ENCODE results near the gene TRPM5. TPM values are rescaled to one million over a fixed set of nuclear protein-coding genes. Genes with fewer than 3 reads are reported as not detected.

Gene TRPM5
- total RNA-seq, 2 donors from 2014 or later, result 1.3 to 1.9 TPM

DNA sequence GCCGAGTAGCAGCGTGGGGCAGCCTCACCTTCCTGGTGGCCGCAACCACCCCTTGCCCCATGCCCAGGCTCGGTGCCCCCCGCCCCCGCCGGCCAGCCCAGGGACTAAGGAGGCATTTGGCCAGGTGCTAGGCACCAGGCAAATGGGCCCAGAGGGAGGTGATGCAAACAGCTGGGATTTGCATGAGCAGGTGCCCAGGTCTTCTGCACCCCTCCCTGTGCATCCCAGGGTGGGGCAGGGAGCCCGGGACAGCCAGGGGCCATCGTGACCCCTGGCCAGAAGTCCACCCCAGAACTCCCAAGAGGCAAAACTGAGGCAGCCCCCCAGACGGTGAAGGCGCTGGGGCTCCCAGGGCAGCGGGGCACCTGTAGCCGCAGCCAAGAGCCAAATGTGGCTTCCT, 18.1 kb downstream of the TRPM5 start:
- Histone ChIP-seq H3K4me3 (no peak overlapping the region), H3K9me3 (no peaks in the 10 kb centered on the region), H3K9ac (ENCODE audit: low read depth in 2 of 2, low read length in 2 of 2) (no peak overlapping the region), H3K4me1 (no peaks in the 10 kb centered on the region), H3K27me3 (peaks cover 4% of the 10 kb centered on the region), H3K27ac (no peak overlapping the region), H3K36me3 (no peaks in the 10 kb centered on the region)
- TF ChIP-seq, protein P1, sequence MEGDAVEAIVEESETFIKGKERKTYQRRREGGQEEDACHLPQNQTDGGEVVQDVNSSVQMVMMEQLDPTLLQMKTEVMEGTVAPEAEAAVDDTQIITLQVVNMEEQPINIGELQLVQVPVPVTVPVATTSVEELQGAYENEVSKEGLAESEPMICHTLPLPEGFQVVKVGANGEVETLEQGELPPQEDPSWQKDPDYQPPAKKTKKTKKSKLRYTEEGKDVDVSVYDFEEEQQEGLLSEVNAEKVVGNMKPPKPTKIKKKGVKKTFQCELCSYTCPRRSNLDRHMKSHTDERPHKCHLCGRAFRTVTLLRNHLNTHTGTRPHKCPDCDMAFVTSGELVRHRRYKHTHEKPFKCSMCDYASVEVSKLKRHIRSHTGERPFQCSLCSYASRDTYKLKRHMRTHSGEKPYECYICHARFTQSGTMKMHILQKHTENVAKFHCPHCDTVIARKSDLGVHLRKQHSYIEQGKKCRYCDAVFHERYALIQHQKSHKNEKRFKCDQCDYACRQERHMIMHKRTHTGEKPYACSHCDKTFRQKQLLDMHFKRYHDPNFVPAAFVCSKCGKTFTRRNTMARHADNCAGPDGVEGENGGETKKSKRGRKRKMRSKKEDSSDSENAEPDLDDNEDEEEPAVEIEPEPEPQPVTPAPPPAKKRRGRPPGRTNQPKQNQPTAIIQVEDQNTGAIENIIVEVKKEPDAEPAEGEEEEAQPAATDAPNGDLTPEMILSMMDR (IDR thresholded peaks at IDR 0.05), result no peak
- no peak for DNase-seq
- intact Hi-C loops (cut with DNase I), result no loop called here

DNA sequence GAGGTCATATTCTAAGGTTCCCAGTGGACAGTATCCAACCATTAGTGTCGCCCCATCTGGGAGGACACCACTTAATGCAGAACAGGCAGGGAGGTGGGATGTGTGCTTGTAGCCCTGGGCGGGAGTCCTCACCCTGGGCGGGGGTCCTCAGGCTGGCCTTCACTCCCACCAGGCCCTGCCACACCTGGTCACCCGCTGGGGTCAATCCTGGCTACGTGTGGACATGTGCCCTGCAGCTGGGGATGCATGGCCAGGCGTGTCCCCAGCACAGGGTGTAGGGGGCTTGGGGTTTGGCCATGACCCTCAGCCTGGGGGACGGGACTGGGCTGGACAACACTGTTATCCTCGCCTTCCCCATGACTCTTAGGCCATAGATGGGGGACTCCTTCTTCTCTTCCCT, 18.8 kb downstream of the TRPM5 start:
- no peaks in the 10 kb centered on the region for H3K36me3 ChIP-seq
- intact Hi-C loops (cut with DNase I), result no loop called here
- DNase-seq, result no peak

GRCh38 chr11:2424811-2425495, 19.4 kb downstream of the TRPM5 start:
- Histone ChIP-seq H3K4me3 (no peak overlapping the region), H3K36me3 (no peaks in the 10 kb centered on the region), H3K4me1 (peaks cover 5% of the 10 kb centered on the region), H3K9ac (ENCODE audit: low read depth in 2 of 2, low read length in 2 of 2) (no peak overlapping the region), H3K27ac (no peak overlapping the region), H3K9me3 (no peaks in the 10 kb centered on the region), H3K27me3 (peaks cover 7% of the 10 kb centered on the region)
- TF ChIP-seq, protein P1 (IDR thresholded peaks at IDR 0.05), result no peak
- intact Hi-C loops (cut with DNase I), result no loop called here
- DNase-seq, result no peak

More for the DNA sequence above, 18.8 kb downstream of the TRPM5 start:
- Histone ChIP-seq H3K9me3 (no peaks in the 10 kb centered on the region), H3K27me3 (peaks cover 7% of the 10 kb centered on the region), H3K27ac (no peak overlapping the region), H3K4me3 (no peak overlapping the region), H3K4me1 (no peaks in the 10 kb centered on the region), H3K9ac (ENCODE audit: low read depth in 2 of 2, low read length in 2 of 2) (no peak overlapping the region)
- TF ChIP-seq, protein P1 (IDR thresholded peaks at IDR 0.05), result no peak

GRCh38 chr11:2423157-2424025, 20.9 kb downstream of the TRPM5 start:
- Histone ChIP-seq H3K9ac (ENCODE audit: low read depth in 2 of 2, low read length in 2 of 2) (no peak overlapping the region), H3K27me3 (peaks cover 7% of the 10 kb centered on the region), H3K27ac (no peak overlapping the region), H3K4me1 (peaks cover 7% of the 10 kb centered on the region), H3K4me3 (no peak overlapping the region), H3K9me3 (no peaks in the 10 kb centered on the region), H3K36me3 (no peaks in the 10 kb centered on the region)
- DNase-seq, result no peak
- intact Hi-C loops (cut with DNase I), result no loop called here
- TF ChIP-seq, protein P1 (IDR thresholded peaks at IDR 0.05), result no peak

DNA sequence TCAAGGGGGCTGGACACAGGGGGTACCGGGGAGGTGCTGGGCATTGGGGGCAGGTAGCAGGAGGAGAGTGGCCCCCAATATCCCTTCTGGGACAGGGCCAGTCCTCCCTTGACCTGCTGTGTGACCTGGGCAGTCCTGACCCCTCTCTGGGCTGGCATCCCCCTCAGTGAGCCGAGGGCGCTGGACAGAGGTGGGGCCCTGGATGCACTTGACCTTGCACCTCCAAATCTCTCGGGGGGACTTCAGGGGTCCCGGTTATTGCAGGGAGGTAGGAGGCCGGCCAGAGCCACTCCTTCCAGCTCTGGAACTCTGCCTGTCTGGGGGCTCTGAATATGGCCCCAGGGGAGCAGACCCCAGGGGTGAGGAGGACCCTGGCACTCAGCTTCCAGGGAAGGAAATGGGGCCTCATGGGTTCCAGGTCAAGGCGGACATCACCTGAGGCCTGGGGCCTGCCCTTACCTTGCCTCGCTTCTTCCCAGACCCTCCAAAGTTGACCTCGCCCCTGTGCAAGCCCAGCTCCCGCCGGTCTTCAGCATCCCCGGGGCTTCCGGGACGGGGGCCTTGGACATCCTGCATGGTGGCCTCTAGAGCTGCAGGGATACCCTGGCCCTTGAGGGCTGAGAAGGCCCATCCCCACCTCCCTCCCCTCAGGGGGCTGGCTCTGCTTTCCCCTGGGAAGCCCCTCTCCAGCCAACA, 21.7 kb downstream of the TRPM5 start:
- DNase-seq, result no peak
- H3K9me3 ChIP-seq, result no peaks in the 10 kb centered on the region
- intact Hi-C loops (cut with DNase I), result no loop called here
- H3K9ac ChIP-seq (ENCODE audit: low read depth in 2 of 2, low read length in 2 of 2), result no peak overlapping the region
- H3K4me1 ChIP-seq, result peaks cover 7% of the 10 kb centered on the region
- TF ChIP-seq, protein P1 (IDR thresholded peaks at IDR 0.05), result no peak
- H3K27me3 ChIP-seq, result peaks cover 7% of the 10 kb centered on the region
- H3K4me3 ChIP-seq, result no peak overlapping the region
- no peaks in the 10 kb centered on the region for H3K36me3 ChIP-seq
- H3K27ac ChIP-seq, result no peak overlapping the region

All from colonic mucosa (tissue), 4 donors.